Right atrium auricular region (tissue), 2 donors: Measurements from ENCODE around the gene VEGFB. TPM values are rescaled to one million over a fixed set of nuclear protein-coding genes. Genes with fewer than 3 reads are reported as not detected.

Source experiments
- DNase-seq: peaks from one replicate; pipeline ENCODE4 v3.0.0-alpha.2; 2019; ENCODE audit warnings: low spot score
- H3K27ac ChIP-seq, 2 donors: fragments of 200-600 bp; sonication (generic); 1 replicate in 1 of 2; 2 replicates in 1 of 2; pipeline ENCODE4 v1.5.1; 2016 to 2019
- H3K27me3 ChIP-seq, 2 donors: fragments of 200-600 bp; sonication (generic); one replicate each; pipeline versions ENCODE4 v1.5.1 to v1.6.0; 2017 to 2019
- H3K36me3 ChIP-seq: fragments of 200-600 bp; sonication (generic); one replicate; pipeline ENCODE4 v1.5.1; 2016
- H3K4me1 ChIP-seq, 2 donors: fragments of 200-600 bp; sonication (generic); one replicate each; pipeline versions ENCODE4 v1.5.1 to v1.6.0; 2017 to 2019
- H3K4me3 ChIP-seq, 2 donors: fragments of 200-600 bp; sonication (generic); 1 replicate in 1 of 2; 2 replicates in 1 of 2; pipeline ENCODE4 v1.5.1; 2017 to 2019; ENCODE audit warnings: mild to moderate bottlenecking in 1 of 2, moderate library complexity in 1 of 2
- H3K9me3 ChIP-seq, 2 donors: fragments of 200-600 bp; sonication (generic); one replicate each; pipeline ENCODE4 v1.5.1; 2019
- total RNA-seq, 2 donors: library from RNA; depleted of rRNA; stranded (reverse); fragments of >200 nt; gene quantifications; one replicate each; pipeline ENCODE4 v1.1.0, GENCODE V29; 2016
- TF ChIP-seq, protein P1 (sequence below), 2 donors: fragments of 200-600 bp; sonication (generic); IDR thresholded peaks; one replicate each; pipeline ENCODE4 v1.5.1; 2019; ENCODE audit warnings: antibody characterized with exemption in 2 of 2

Gene VEGFB
- total RNA-seq, 2 donors from 2014 or later: 153 to 201 TPM

DNA sequence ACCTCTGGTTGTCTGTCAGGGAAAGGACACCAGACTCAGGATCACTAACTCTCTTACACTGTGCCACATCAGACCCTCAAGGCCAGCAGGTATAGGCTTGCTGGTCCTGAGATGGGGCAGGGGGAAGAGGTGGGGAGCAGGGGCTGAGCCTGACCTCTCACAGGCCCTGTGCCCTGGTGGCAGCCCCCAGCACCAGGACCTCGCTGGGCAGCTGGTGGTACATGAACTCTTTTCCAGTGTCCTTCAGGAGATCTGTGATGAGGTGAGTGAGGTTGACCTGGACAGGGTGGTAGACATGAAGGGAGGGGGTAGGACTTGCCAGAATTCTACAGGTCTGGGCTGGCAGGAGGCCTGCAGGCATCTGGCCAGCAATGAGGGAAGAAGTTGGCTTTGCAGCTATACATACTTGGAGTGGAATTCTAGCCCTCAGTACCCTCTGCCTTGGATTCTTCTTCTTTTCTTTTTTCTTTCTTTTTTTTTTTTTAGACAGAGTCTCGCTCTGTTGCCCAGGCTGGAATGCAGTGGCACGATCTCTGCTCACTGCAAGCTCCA, 6.9 kb upstream of the VEGFB start:
- H3K27me3 ChIP-seq: no peaks in the 10 kb centered on the region
- H3K27ac ChIP-seq: peak overlapping the region; percentile 91 to 97
- TF ChIP-seq, protein P1, sequence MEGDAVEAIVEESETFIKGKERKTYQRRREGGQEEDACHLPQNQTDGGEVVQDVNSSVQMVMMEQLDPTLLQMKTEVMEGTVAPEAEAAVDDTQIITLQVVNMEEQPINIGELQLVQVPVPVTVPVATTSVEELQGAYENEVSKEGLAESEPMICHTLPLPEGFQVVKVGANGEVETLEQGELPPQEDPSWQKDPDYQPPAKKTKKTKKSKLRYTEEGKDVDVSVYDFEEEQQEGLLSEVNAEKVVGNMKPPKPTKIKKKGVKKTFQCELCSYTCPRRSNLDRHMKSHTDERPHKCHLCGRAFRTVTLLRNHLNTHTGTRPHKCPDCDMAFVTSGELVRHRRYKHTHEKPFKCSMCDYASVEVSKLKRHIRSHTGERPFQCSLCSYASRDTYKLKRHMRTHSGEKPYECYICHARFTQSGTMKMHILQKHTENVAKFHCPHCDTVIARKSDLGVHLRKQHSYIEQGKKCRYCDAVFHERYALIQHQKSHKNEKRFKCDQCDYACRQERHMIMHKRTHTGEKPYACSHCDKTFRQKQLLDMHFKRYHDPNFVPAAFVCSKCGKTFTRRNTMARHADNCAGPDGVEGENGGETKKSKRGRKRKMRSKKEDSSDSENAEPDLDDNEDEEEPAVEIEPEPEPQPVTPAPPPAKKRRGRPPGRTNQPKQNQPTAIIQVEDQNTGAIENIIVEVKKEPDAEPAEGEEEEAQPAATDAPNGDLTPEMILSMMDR (IDR thresholded peaks at IDR 0.05): no peak
- no peak for DNase-seq
- H3K36me3 ChIP-seq: peaks cover 5% of the 10 kb centered on the region
- peaks cover 0 to 62% of the 10 kb centered on the region in 2 donors for H3K4me1 ChIP-seq
- no peaks in the 10 kb centered on the region for H3K9me3 ChIP-seq
- H3K4me3 ChIP-seq: peak overlapping the region; percentile 85 to 89

DNA sequence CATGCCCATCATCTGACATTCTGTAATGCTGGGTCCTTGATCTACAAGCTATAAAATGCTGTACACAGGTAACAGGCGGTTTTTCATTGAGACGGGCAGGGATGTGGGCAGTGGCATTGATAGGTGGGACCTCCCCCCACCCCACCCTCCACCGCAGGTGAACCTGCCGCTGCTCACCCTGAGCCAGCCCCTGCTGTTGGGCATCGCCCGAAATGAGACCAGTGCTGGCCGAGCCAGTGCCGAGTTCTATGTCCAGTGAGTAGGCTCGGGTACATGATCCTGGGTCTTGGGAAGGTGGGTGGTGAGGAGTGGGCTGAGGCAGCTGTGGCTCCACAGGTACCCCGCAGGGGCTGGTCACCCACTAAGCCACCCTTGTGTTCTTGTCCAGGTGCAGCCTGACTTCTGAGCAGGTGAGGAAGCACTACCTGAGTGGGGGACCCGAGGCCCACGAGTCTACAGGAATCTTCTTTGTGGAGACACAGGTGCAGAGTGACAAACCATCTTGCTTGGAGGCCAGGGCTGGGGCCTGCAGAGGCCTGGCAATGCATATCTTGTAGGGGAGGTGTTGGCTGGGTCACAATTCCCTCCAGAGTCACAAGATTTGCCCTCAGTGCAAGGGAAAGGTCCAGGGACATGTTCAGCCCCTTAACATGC, 5.2 kb upstream of the VEGFB start:
- no peak for DNase-seq
- peaks cover 0 to 75% of the 10 kb centered on the region in 2 donors for H3K4me1 ChIP-seq
- H3K9me3 ChIP-seq: no peaks in the 10 kb centered on the region
- no peaks in the 10 kb centered on the region for H3K36me3 ChIP-seq
- H3K27me3 ChIP-seq: no peaks in the 10 kb centered on the region
- H3K27ac ChIP-seq: peak overlapping the region; percentile 92 to 97
- TF ChIP-seq, protein P1 (IDR thresholded peaks at IDR 0.05): no peak
- H3K4me3 ChIP-seq: peak overlapping the region in 1 of 2 donors; percentile 77

DNA sequence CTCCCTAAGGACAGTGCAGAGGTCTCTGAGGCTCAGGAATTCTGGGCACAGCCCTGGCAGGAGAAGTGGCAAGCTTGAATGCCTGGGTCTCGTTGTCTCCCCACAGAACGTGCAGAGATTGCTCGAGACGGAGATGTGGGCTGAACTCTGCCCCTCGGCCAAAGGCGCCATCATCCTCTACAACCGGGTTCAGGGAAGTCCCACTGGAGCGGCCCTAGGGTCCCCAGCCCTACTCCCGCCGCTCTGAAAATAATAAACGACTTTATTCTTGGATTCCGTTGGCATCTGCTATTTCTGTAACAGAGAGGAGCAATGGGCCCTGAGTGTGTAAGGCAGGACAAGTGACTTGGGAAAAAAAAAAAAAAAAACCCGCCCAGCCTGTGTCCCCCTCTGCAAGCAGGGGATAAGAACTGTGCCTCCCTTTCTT, 4.6 kb upstream of the VEGFB start:
- H3K27ac ChIP-seq: peak overlapping the region; percentile 92 to 97
- H3K36me3 ChIP-seq: no peaks in the 10 kb centered on the region
- H3K4me1 ChIP-seq: peaks cover 0 to 74% of the 10 kb centered on the region in 2 donors
- no peak for DNase-seq
- H3K4me3 ChIP-seq: peak overlapping the region; percentile 57 to 77
- H3K9me3 ChIP-seq: no peaks in the 10 kb centered on the region
- no peaks in the 10 kb centered on the region for H3K27me3 ChIP-seq
- TF ChIP-seq, protein P1 (IDR thresholded peaks at IDR 0.05): no peak

DNA sequence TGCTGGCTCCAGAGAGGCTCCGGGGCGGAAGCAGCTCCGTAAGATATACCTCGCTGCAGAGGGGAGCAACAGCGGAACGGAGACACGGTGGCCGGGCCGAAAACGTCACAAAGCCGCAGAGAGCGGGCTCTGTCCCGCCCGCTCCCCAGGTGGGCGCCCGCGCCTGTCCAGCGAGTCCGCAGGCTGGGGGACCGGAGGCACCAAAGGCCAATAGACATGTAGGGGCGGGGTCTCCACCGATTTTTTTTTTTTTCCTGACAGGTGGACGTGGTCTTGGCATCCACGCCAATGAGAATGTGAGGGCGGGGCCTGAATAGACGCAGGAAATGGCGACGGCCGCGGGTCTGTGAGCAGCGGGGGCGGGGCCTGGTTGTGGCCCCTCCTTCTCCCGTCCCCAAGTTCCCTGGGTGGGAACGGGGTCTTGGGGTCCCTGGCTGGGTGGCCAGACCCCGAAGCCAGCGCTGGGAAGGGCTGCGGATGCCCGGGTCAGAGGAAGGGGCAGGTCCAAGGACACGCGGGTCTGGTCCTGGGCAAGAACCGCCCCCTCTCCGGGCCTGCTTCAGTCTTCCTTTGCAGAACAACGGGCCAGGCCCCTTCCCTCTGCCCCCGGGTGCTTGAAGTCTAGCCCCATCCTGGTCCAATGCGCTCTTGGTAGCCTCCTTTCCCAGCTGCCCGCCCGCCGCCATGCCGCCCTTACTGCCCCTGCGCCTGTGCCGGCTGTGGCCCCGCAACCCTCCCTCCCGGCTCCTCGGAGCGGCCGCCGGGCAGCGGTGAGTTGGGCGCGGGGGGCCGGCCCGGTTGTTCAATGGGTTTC, 4.0 kb upstream of the VEGFB start, which contains the start of gene DNAJC4:
TSS of gene DNAJC4 (plus strand) at position 378 of the 814 bp plus-strand sequence. CDS start at position 685, 307 bp downstream.
- peaks cover 0 to 74% of the 10 kb centered on the region in 2 donors for H3K4me1 ChIP-seq
- DNase-seq: peak; percentile 94

DNA sequence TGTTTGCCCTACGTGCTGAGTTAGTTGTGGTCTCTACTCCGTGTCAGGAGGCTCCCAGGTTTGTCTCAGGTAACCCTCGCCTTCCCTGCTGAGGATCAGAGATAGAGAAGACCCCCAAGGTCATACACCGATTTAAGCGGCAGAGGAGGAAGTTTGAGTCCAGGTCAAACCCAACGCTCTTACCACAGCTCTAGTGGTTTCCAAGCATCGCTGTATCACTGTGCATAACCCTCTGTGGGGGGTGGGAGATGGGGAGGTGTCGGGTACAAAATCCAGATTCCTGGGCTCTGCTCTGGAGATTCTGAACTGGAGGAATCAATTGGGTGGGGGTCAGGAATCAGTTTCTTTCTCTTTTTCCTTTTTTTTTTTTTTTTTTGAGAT, 3.4 kb upstream of the VEGFB start:
- peak overlapping the region; percentile 92 to 97 for H3K27ac ChIP-seq
- peaks cover 2% of the 10 kb centered on the region for H3K36me3 ChIP-seq
- H3K4me1 ChIP-seq: peaks cover 0 to 75% of the 10 kb centered on the region in 2 donors
- H3K27me3 ChIP-seq: no peaks in the 10 kb centered on the region
- no peak for DNase-seq
- TF ChIP-seq, protein P1 (IDR thresholded peaks at IDR 0.05): no peak
- H3K9me3 ChIP-seq: no peaks in the 10 kb centered on the region
- H3K4me3 ChIP-seq: peak overlapping the region; percentile 57 to 77

More for the DNA sequence above, 4.0 kb upstream of the VEGFB start, which contains the start of gene DNAJC4:
- no peaks in the 10 kb centered on the region for H3K27me3 ChIP-seq
- TF ChIP-seq, protein P1 (IDR thresholded peaks at IDR 0.05): no peak
- H3K27ac ChIP-seq: peak within 1 kb of the TSS; percentile 92 to 97
- H3K36me3 ChIP-seq: no peaks in the 10 kb centered on the region
- peak within 1 kb of the TSS; percentile 57 to 77 for H3K4me3 ChIP-seq
- no peaks in the 10 kb centered on the region for H3K9me3 ChIP-seq
